Measurements from ENCODE around the gene UAP1.

Gene UAP1

GRCh38 chr1:162605225-162605927, 43.9 kb downstream of the UAP1 start:
- no peak for TF ChIP-seq CTCF (IDR thresholded peaks at IDR 0.05)

- TF ChIP-seq CTCF (IDR thresholded peaks at IDR 0.05), result no peak
Observed at GRCh38 chr1:162609306-162609705, 47.8 kb downstream of the UAP1 start.

GRCh38 chr1:162612606-162613400, 51.3 kb downstream of the UAP1 start:
- no peak for TF ChIP-seq CTCF (IDR thresholded peaks at IDR 0.05)

DNA sequence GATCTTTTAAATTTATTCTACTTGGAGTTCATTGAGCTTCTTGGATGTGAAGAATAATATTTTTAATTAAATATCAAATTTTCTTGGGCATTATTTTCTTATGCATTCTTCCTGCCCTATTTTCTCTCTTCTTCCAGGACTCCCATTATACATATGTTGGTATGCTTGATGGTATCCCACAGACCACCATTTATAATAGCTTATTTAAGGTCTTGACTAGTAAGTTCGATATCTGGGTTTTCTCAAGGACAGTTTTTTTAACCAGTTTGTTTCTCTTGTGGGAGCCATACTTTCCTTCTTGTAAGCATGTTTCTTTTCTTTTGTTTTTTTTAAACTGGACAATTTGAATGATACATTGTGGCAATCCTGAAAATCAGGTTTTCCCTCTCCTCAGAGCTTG, 55.3 kb downstream of the UAP1 start:
- TF ChIP-seq CTCF (IDR thresholded peaks at IDR 0.05), result no peak

GRCh38 chr1:162617513-162617912, 56.0 kb downstream of the UAP1 start:
- TF ChIP-seq CTCF (IDR thresholded peaks at IDR 0.05), result no peak

DNA sequence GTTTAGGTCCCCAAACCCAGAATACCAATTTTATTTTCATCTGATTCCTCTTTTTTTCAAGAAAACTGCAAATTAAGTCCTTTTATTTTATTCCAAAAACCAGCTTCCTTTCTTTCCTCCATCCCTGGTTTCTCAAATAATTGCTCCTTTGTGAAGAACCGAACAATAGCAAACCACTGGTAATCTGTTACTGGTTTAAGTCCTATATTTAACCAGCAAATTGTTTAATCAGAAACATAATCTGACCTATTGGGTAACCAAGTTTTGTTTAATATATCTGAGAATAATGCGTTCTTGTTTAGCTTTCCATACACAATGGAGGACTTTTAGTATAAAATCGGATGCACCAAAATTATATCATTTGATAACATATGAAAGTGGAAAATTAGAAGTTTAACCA, 57.6 kb downstream of the UAP1 start:
- no peak for TF ChIP-seq CTCF (IDR thresholded peaks at IDR 0.05)

DNA sequence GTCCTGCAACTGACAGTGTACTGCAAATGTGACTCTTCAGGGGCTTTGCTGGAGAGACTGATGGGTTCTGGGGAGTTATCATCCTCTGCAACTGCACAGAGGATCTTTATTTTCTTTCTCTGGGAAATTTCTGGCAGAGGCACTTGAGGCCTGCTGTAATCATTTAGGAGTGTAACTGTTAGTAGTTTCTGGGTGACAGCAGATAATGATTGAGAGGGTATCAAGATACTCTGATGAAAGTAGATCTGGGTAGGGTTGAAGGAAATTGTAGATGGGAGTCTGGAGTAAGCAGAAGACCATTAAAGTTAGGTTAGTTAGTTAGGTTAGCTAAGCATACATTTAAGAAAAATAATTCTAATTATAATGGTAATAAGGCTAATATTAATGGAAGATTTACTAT, 59.7 kb downstream of the UAP1 start:
- no peak for TF ChIP-seq CTCF (IDR thresholded peaks at IDR 0.05)
